OCI-M1 (cell line): ENCODE measurements around the gene PDE8B.
"Not testable (repeated sequence)": the region's sequence is repeated elsewhere in the genome, so short reads cannot be mapped to it uniquely, and the experiment has no call there.

ENCODE experiments used
- DNase-seq: peaks from one replicate; lab custom pipeline; 2025; lab: John Stamatoyannopoulos, UW

The PDE8B gene

GRCh38 chr5:77358255-77359205 lies 148.1 kb downstream of the PDE8B start:
- DNase-seq = peak; percentile 47

GRCh38 chr5:77359231-77359630 lies 148.8 kb downstream of the PDE8B start:
- no peak for DNase-seq

GRCh38 chr5:77360381-77360780 lies 149.9 kb downstream of the PDE8B start:
- DNase-seq = no peak

- DNase-seq = no peak
These were observed 150.5 kb downstream of the PDE8B start for GRCh38 chr5:77360973-77361372.

- no peak for DNase-seq
These were observed 156.4 kb downstream of the PDE8B start for GRCh38 chr5:77366717-77367500.

- DNase-seq = no peak
These were observed 157.3 kb downstream of the PDE8B start for GRCh38 chr5:77367741-77368140.

- DNase-seq = no peak
These were observed 157.9 kb downstream of the PDE8B start for GRCh38 chr5:77368367-77368766.

- no peak for DNase-seq
These were observed 159.1 kb downstream of the PDE8B start for GRCh38 chr5:77369566-77369965.

GRCh38 chr5:77374686-77375085 lies 164.2 kb downstream of the PDE8B start:
- no peak for DNase-seq

GRCh38 chr5:77376609-77377300 lies 166.3 kb downstream of the PDE8B start:
- no peak for DNase-seq

- DNase-seq = no peak
These were observed 169.1 kb downstream of the PDE8B start for GRCh38 chr5:77379558-77380061.

GRCh38 chr5:77380636-77381035 lies 170.2 kb downstream of the PDE8B start:
- no peak for DNase-seq

- not testable (repeated sequence) for DNase-seq
These were observed 172.9 kb downstream of the PDE8B start for GRCh38 chr5:77383336-77383735.

GRCh38 chr5:77386340-77386739 lies 175.9 kb downstream of the PDE8B start:
- not testable (repeated sequence) for DNase-seq

GRCh38 chr5:77389746-77390145 lies 179.3 kb downstream of the PDE8B start:
- no peak for DNase-seq

GRCh38 chr5:77390221-77390620 lies 179.7 kb downstream of the PDE8B start:
- no peak for DNase-seq

GRCh38 chr5:77390795-77391194 lies 180.3 kb downstream of the PDE8B start:
- no peak for DNase-seq

GRCh38 chr5:77391240-77391765 lies 180.8 kb downstream of the PDE8B start:
- no peak for DNase-seq

GRCh38 chr5:77394064-77394715 lies 183.7 kb downstream of the PDE8B start:
- no peak for DNase-seq

GRCh38 chr5:77396017-77396416 lies 185.5 kb downstream of the PDE8B start:
- DNase-seq = no peak

GRCh38 chr5:77397686-77398292 lies 187.3 kb downstream of the PDE8B start:
- DNase-seq = peak; percentile 26
